GM19372 (cell line): ENCODE results near the gene PRKG1.

Experiments
- ATAC-seq: cut with Tn5 transposase; IDR thresholded peaks from one replicate; pipeline ENCODE4 v1.9.1; 2021; ENCODE audit warnings: mild to moderate bottlenecking, low read depth, moderate library complexity; ENCODE audit not compliant: unreplicated experiment

PRKG1 gene

DNA sequence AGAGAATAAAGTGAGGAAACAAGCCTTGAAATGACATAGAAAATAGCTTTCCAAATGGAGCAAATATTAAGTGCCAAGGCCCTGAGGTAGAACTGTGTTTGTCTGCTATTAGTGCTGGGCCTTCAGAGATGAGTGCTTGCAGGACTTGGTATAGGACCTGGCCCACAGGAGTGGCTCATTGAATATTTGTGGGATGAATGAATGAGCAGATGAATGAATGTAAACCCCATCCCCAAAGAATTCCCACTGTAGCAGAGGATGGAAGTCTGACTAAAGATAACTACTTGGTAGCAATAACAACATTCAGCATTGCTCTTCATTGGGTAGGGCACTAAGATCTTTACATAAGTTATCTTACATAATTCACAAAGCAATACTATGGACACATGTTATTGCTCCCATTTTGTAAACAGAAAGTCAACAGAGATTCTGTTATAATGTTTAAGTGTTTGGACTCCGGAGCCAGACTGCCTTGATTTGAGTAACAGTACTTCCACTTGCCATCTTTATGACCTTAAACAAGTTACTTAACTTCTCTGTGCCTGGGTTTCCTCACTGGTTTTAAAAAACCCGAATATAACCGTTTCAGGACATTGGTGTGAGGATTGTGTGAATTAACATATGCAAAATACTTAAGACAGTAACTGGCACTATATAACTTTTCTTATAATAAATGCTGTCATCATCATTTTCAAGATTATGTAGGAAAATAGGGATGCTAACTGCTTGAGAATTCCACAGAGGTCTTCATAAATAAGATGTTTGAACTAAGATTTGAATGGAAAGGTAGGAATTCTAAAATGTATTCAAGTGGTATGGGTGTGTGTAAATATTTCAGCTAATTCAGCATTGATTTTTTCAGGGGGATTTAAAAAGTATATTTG lies 141.9 kb downstream of the PRKG1 start:
- ATAC-seq: no peak

DNA sequence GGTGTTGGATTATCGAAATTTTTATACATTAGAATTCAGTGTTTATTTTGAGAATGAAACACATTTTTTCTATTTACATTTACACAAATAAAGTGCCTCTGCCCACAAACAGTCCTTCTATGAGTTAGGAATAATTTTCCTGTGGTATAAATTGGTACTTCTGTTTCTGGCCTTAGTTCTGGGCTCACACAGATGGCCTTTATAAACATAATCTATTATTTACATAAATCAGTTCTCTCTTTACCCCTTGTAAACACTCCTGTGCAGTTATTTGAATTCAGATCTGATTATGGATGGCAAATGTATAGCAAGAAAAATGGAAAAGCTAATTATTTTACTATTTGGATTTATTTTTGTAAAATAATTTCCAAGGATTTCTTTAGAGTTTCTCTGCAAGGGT lies 143.2 kb downstream of the PRKG1 start:
- ATAC-seq: no peak

DNA sequence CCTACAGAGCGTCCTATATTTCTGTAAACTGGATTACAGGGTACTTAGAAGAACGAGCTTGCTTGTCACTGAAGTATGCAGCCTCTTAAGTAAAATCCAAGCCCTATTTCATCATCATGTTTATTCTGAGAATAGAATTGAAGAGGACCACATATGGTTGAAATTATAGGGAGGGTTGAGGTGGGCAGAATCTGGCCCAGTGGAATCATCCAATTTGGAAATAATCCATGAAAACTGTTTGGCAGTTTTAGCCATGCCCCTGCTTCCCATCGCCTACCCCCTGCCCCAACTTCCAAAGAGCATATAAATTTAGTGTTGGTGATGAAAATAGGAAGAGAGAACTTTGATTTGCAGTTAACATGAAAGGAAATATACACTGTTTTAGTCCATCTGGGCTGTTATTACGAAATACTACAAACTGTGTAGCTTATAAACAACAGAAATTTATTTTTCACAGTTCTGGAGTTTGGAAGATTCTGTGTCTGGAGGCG lies 150.4 kb downstream of the PRKG1 start:
- no peak for ATAC-seq

DNA sequence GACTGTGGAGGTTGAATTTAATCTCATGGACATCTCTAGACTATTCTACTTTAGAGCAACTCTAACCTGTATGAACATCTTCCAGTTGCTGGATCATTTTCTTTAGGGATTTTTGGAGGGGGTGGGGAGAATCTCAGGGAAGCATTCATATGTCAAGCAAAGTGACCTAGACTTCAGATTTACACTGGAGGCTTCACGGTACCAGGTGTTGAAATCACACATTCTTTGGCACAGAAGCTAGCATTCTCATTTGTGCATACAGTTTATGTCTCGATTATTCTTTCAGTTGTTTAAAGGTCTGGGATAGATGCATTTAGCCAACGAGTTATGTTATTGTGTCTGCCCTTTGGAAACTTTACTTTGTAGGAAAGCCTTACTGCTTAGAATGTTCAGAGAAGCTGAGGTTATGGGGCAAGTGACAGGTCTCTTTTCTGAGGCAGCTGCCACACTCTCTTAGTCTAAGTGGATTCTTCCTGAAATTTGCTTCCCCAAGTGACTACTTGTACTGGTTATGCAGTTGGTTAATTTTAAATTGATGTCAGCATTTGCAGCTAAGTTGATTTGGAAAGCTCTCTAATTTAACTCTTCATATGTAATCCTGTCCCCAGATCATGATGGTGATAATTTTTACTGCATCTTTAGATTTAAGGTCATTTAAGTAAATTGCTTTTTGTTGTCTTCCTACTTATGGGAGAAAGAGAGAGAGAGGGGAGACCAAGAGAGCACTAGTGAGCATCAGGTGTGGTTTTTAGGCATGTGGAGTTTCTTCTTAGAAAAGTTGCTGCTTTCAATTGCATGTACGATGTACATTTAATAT lies 153.8 kb downstream of the PRKG1 start:
- no peak for ATAC-seq

- ATAC-seq: no peak
These were observed 154.4 kb downstream of the PRKG1 start for GRCh38 chr10:51228714-51229100.

GRCh38 chr10:51230887-51231585 lies 156.7 kb downstream of the PRKG1 start:
- ATAC-seq: no peak

DNA sequence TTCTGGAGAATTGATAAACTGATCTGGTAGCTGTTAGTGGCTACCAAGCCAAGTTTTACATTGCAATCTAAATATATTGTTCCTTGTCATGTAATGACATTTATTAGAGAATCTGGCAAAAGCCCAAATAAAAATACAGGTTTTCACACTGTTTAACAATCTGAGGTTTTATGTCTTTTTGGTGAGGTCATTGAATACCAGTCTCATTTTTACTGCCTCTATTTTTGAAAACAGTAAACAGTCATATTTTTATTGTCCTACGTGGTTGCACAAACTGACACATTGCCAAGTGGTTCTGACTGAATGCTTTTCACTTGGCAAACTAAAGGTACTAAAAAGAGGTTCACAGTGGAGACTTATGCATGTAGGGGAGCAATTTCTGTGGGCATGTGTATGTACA lies 157.5 kb downstream of the PRKG1 start:
- no peak for ATAC-seq

DNA sequence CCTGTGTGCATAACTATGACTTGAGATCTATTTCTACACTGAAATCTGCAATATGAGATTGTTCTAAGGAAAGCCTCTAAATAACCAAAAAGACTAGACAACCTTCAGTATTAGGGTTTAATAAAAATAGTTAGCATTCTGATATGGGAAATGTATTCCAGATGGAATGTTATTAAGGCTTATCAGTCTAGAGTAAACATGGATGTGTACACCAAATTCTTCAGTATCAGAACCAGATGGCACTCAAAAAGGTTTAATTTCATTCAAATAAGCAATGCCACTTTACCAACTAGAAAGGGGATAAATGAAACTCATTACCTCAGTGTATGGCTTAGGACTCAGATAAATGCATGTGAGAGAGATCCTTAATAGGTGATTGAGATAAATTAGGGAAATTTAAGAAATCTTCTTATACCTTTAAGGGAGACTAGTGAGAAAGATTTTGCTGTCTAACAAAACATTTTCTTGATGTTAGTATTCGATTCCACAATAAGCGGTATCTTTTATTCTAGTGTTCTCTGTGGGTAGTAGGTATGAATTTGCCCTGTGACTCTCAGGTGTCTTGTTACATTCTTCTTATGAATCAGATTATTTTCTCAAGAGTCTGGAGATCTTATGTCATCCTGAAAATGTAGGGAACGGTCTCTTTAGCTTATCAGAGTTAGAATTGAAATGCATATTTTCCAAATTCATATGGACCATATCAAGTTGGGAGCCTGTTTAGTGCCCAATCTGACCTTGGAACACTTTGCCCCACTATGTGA lies 159.2 kb downstream of the PRKG1 start:
- ATAC-seq: no peak

DNA sequence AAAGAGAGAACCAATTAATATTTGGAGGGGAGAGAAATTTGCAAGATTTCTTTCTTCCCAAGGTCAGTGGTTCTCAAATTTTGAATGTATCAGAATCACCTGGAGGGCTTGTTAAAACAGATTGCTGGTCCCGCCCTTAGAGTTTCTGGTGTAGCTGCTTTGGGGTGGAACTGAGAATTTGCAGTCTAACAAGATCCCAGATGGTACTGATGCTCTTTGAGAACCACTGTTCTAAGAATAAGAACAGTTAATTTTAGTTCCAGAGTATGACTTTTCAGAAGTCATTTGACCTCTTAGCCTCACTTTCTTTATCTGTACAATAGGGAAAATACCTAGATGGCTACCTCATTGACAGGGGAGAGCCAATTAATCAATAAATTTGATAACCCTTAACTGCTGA lies 161.6 kb downstream of the PRKG1 start:
- no peak for ATAC-seq

- no peak for ATAC-seq
These were observed 164.7 kb downstream of the PRKG1 start for GRCh38 chr10:51239006-51239405.

- ATAC-seq: no peak
These were observed 167.2 kb downstream of the PRKG1 start for GRCh38 chr10:51241461-51241860.

- no peak for ATAC-seq
These were observed 168.1 kb downstream of the PRKG1 start for GRCh38 chr10:51242393-51242792.

GRCh38 chr10:51244309-51244708 lies 170.0 kb downstream of the PRKG1 start:
- ATAC-seq: no peak

GRCh38 chr10:51244748-51245490 lies 170.6 kb downstream of the PRKG1 start:
- ATAC-seq: no peak

DNA sequence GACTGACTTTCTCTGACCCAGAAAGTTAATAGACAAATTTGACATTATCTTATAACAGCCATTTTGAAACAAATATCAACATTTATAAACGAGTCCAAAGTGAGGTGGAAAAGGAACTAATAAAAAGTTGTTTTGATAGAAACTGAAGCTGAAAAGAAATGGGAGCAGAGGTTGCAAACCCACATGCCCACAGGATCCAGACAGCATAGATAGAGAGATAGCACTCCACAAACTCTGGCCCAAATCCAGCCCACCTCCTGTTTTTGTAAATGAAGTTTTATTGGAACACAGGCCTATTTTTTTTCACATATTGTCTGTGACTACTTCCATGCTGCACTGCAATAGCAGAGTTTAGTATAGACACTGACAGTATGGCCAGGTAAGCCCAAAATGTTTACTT lies 171.9 kb downstream of the PRKG1 start:
- no peak for ATAC-seq

DNA sequence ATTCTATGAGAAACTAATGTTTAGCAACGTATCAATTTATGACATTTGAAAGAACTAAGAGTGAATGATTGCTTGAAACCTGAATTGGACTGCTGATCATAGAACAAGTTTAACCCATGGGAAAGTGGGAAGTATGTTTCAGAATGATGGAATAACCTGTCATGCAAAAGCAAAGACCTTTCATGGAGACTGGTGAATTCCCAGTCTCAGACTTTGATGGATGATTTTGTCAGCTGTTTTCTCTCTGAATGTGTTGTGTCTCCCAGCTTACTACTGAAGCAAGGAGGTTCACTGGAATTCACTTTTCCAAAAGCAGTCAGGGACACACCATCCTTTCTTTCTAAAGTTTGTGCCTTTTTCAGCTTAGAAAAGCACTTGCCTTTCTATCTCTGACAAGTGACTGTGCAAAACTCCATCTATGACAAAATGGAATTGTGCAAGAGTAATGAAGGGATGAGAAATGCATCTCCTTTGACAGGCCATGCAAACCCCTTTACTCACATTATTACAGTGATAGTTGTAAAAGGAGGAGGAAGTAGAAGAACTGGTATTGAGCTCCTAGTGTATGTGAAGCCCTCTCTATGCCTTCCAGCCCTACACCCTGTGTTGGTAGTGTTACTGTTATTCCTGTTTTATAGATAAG lies 176.1 kb downstream of the PRKG1 start:
- no peak for ATAC-seq

GRCh38 chr10:51251110-51251509 lies 176.8 kb downstream of the PRKG1 start:
- no peak for ATAC-seq

DNA sequence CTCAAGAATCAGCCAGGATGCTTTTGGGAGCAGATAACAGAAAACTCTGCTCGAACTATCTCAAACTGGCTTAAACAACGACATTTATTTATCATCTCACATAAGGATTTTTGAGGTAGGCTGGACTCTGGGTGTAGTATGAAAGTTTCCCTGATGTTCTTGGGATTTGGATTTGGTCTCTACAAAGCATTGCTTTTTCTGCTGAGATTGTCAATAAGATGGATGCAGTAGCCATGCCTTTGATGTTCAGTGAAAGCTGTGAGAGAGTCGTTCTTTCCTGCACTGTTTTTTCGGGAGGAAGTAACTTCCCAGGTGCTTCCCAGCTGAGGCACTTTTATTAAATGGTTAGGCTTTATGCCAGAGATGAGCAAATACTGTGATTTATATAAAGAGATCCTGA lies 181.1 kb downstream of the PRKG1 start:
- ATAC-seq: no peak
